SJCRH30 (cell line): Measurements from ENCODE around the gene DHX35. TPM values are rescaled to one million over a fixed set of nuclear protein-coding genes. Genes with fewer than 3 reads are reported as not detected.

Source experiments
- total RNA-seq: library from RNA; depleted of rRNA; stranded (reverse); fragments of >200 nt; shearing (Covaris generic); gene quantifications from 2 replicates; pipeline ENCODE4 v1.2.3, GENCODE V29; 2014; rRNA removed

DHX35 gene
- total RNA-seq, 1 experiment from 2014 or later = 29.3 TPM

Other genes with a start within 250 kb of the DHX35 start
- not detected in 2 replicates for gene SLC32A1, start 237.9 kb upstream of the DHX35 start, total RNA-seq
- gene ACTR5, start 213.9 kb upstream of the DHX35 start, total RNA-seq = 21.1 and 22.2 TPM in 2 replicates
- 34.0 and 36.5 TPM in 2 replicates for gene PPP1R16B, start 156.6 kb upstream of the DHX35 start, total RNA-seq
- 87.9 and 96.6 TPM in 2 replicates for gene FAM83D, start 35.9 kb upstream of the DHX35 start, total RNA-seq